Measurements from ENCODE around the gene APMAP.
"Not testable (repeated sequence)": the region's sequence is repeated elsewhere in the genome, so short reads cannot be mapped to it uniquely, and the experiment has no call there.

Gene APMAP

GRCh38 chr20:25005661-25006060 is 13.1 kb upstream of the APMAP start:
- no peak for DNase-seq

GRCh38 chr20:25005220-25005619 is 12.7 kb upstream of the APMAP start:
- DNase-seq = no peak

- no peak for DNase-seq
Observed at GRCh38 chr20:25003002-25003401, 10.5 kb upstream of the APMAP start.

GRCh38 chr20:25001323-25001722 is 8.8 kb upstream of the APMAP start:
- not testable (repeated sequence) for DNase-seq

GRCh38 chr20:25000268-25000801 is 7.8 kb upstream of the APMAP start:
- DNase-seq = no peak

GRCh38 chr20:24999568-24999967 is 7.0 kb upstream of the APMAP start:
- no peak for DNase-seq

- no peak for DNase-seq
Observed at GRCh38 chr20:24998631-24999445, 6.3 kb upstream of the APMAP start.

GRCh38 chr20:24998121-24998520 is 5.6 kb upstream of the APMAP start:
- no peak for DNase-seq

- no peak for DNase-seq
Observed at GRCh38 chr20:24996449-24997377, 4.2 kb upstream of the APMAP start.

- DNase-seq = no peak
Observed at GRCh38 chr20:24995741-24996448, 3.3 kb upstream of the APMAP start.

GRCh38 chr20:24994470-24995368 is 2.2 kb upstream of the APMAP start:
- peak; percentile 89 for DNase-seq

GRCh38 chr20:24994186-24994465 is 1.6 kb upstream of the APMAP start:
- DNase-seq = no peak

GRCh38 chr20:24993337-24994185 is 1.0 kb upstream of the APMAP start:
- DNase-seq = no peak

GRCh38 chr20:24991897-24992486 is 559 bp downstream of the APMAP start:
- peak; percentile 16 for DNase-seq

- no peak for DNase-seq
Observed at GRCh38 chr20:24990810-24991252, 1.7 kb downstream of the APMAP start.

- DNase-seq = no peak
Observed at GRCh38 chr20:24989162-24989561, 3.4 kb downstream of the APMAP start.

- DNase-seq = no peak
Observed at GRCh38 chr20:24987873-24988835, 4.4 kb downstream of the APMAP start.

- DNase-seq = no peak
Observed at GRCh38 chr20:24987244-24987643, 5.3 kb downstream of the APMAP start.

- no peak for DNase-seq
Observed at GRCh38 chr20:24986436-24987015, 6.0 kb downstream of the APMAP start.

All from CD4-positive, alpha-beta T cell treated with Interleukin-12 subunit alpha and Interleukin-12 subunit beta, for 1 hour (primary cell).